Measurements from ENCODE around the gene TRABD2A.

Gene TRABD2A

GRCh38 chr2:84885111-84885510 is 4.2 kb upstream of the TRABD2A start:
- H3K9me2 ChIP-seq (replicated peaks; ENCODE audit: insufficient read depth, low read length): no peaks in the 10 kb centered on the region
- H3K9me3 ChIP-seq (ENCODE audit: insufficient read depth, low read length): no peaks in the 10 kb centered on the region
- H3K27ac ChIP-seq (ENCODE audit: low read depth, low read length): no peak overlapping the region
- H2AFZ ChIP-seq (ENCODE audit: low read depth, low read length, severe bottlenecking): no peak overlapping the region
- TF ChIP-seq CTCF (IDR thresholded peaks at IDR 0.05; ENCODE audit: insufficient read depth, low read length, poor library complexity, severe bottlenecking) (no peak), EZH2phosphoT487 (conservative IDR thresholded peaks at IDR 0.05; ENCODE audit: low read length) (no peak)
- H3K79me2 ChIP-seq (ENCODE audit: insufficient read depth, low read length): no peaks in the 10 kb centered on the region
- H3K9ac ChIP-seq (ENCODE audit: low read length): no peak overlapping the region
- no peak overlapping the region for H3K4me3 ChIP-seq (ENCODE audit: insufficient read depth, low read length, poor library complexity, severe bottlenecking)
- H4K20me1 ChIP-seq (ENCODE audit: low read depth, low read length): no peaks in the 10 kb centered on the region
- H3K4me2 ChIP-seq (ENCODE audit: low read depth, low read length, poor library complexity, severe bottlenecking): no peak overlapping the region
- H3K27me3 ChIP-seq (ENCODE audit: low read length): no peaks in the 10 kb centered on the region; the same call in 1 of the 2 replicates
- H3K36me3 ChIP-seq (ENCODE audit: low read length): no peaks in the 10 kb centered on the region
- no peaks in the 10 kb centered on the region for H3F3A ChIP-seq (ENCODE audit: insufficient read depth)

- no peaks in the 10 kb centered on the region for H4K20me1 ChIP-seq (ENCODE audit: low read depth, low read length)
- H3K27me3 ChIP-seq (ENCODE audit: low read length): no peaks in the 10 kb centered on the region; the same call in 1 of the 2 replicates
- no peak for TF ChIP-seq EZH2phosphoT487 (conservative IDR thresholded peaks at IDR 0.05; ENCODE audit: low read length)
- no peak for TF ChIP-seq CTCF (IDR thresholded peaks at IDR 0.05; ENCODE audit: insufficient read depth, low read length, poor library complexity, severe bottlenecking)
- no peaks in the 10 kb centered on the region for H3K79me2 ChIP-seq (ENCODE audit: insufficient read depth, low read length)
- H3K4me2 ChIP-seq (ENCODE audit: low read depth, low read length, poor library complexity, severe bottlenecking): no peak overlapping the region
- H3K9me2 ChIP-seq (replicated peaks; ENCODE audit: insufficient read depth, low read length): no peaks in the 10 kb centered on the region
- no peaks in the 10 kb centered on the region for H3K36me3 ChIP-seq (ENCODE audit: low read length)
- no peak overlapping the region for H2AFZ ChIP-seq (ENCODE audit: low read depth, low read length, severe bottlenecking)
- H3K27ac ChIP-seq (ENCODE audit: low read depth, low read length): no peak overlapping the region
- no peak overlapping the region for H3K9ac ChIP-seq (ENCODE audit: low read length)
- H3K4me3 ChIP-seq (ENCODE audit: insufficient read depth, low read length, poor library complexity, severe bottlenecking): no peak overlapping the region
- no peaks in the 10 kb centered on the region for H3K9me3 ChIP-seq (ENCODE audit: insufficient read depth, low read length)
- H3F3A ChIP-seq (ENCODE audit: insufficient read depth): no peaks in the 10 kb centered on the region
Measured at GRCh38 chr2:84884449-84884848, 3.6 kb upstream of the TRABD2A start.

DNA sequence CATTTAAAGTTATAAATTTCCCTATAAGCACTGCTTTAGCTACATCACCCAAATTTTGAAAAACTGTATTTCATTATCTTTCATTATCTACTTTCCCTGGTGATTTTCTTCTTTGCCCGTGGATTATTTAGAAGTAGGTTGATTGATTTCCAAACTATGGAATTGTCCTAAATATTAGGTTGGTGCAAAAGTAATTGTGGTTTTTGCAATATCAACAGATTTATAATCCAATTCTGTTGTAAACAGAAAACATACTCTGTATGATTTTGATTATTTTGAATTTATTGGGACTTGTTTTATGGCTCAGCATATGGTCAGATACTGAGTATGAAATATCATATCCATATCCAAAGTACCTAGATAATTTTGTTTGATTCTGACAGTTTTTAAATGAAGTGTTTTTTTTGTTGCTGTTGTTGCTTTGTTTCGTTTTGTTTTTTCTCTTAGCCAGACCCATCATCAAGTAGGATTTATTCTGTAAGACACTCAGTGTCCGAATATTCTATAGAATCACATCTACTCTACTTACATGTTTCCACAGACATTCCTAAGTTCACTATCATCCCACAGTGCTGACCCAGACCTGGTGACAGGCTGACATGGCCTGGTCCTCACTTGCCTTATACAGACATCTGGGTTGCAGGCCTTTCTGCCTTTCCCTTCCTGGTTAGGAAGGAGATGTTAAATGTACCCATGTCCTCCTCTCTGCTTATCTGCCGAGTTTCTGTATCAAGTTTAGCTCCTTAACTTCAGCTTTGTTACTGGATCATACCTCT is 2.1 kb upstream of the TRABD2A start:
- no peak overlapping the region for H3K4me3 ChIP-seq (ENCODE audit: insufficient read depth, low read length, poor library complexity, severe bottlenecking)
- H4K20me1 ChIP-seq (ENCODE audit: low read depth, low read length): no peaks in the 10 kb centered on the region
- TF ChIP-seq EZH2phosphoT487 (conservative IDR thresholded peaks at IDR 0.05; ENCODE audit: low read length) (no peak), CTCF (IDR thresholded peaks at IDR 0.05; ENCODE audit: insufficient read depth, low read length, poor library complexity, severe bottlenecking) (no peak)
- no peaks in the 10 kb centered on the region for H3F3A ChIP-seq (ENCODE audit: insufficient read depth)
- no peaks in the 10 kb centered on the region for H3K9me2 ChIP-seq (replicated peaks; ENCODE audit: insufficient read depth, low read length)
- no peaks in the 10 kb centered on the region for H3K9me3 ChIP-seq (ENCODE audit: insufficient read depth, low read length)
- no peaks in the 10 kb centered on the region for H3K79me2 ChIP-seq (ENCODE audit: insufficient read depth, low read length)
- H3K27me3 ChIP-seq (ENCODE audit: low read length): no peaks in the 10 kb centered on the region; the same call in 1 of the 2 replicates
- H3K4me2 ChIP-seq (ENCODE audit: low read depth, low read length, poor library complexity, severe bottlenecking): no peak overlapping the region
- H3K9ac ChIP-seq (ENCODE audit: low read length): no peak overlapping the region
- H3K36me3 ChIP-seq (ENCODE audit: low read length): no peaks in the 10 kb centered on the region
- H3K27ac ChIP-seq (ENCODE audit: low read depth, low read length): no peak overlapping the region
- no peak overlapping the region for H2AFZ ChIP-seq (ENCODE audit: low read depth, low read length, severe bottlenecking)
